Cardiac fibroblast (primary cell): ENCODE data around the gene MEG3.
"Not testable (repeated sequence)": the region's sequence is repeated elsewhere in the genome, so short reads cannot be mapped to it uniquely, and the experiment has no call there.

Source experiments
- DNase-seq, 2 donors: peaks; one replicate each; pipeline versions ENCODE4 v3.0.0 to v3.0.0-alpha.2; 2010; ENCODE audit warnings: low read depth in 2 of 2
- H3K4me3 ChIP-seq, 2 donors: replicated peaks in 1 of 2; 1 replicate in 1 of 2; 2 replicates in 1 of 2; pipeline ENCODE4 v1.5.1; 2011; ENCODE audit warnings: low read depth in 2 of 2, low read length in 2 of 2, mild to moderate bottlenecking in 2 of 2, moderate library complexity in 1 of 2
- CTCF ChIP-seq: IDR thresholded peaks from one replicate; pipeline ENCODE4 v1.5.1; 2011; ENCODE audit warnings: low read depth, mild to moderate bottlenecking, low read length, inconsistent platforms

Gene MEG3

GRCh38 chr14:100813291-100813690, 12.6 kb upstream of the MEG3 start:
- no peak for TF ChIP-seq CTCF
- H3K4me3 ChIP-seq, result no peak overlapping the region
- DNase-seq, result no peak

GRCh38 chr14:100815478-100816285, 10.2 kb upstream of the MEG3 start:
- peak; percentile 73 to 82 for DNase-seq
- TF ChIP-seq CTCF, result no peak
- no peak overlapping the region for H3K4me3 ChIP-seq

- no peak for TF ChIP-seq CTCF
- no peak overlapping the region for H3K4me3 ChIP-seq
- no peak for DNase-seq
Observed at GRCh38 chr14:100816286-100816949, 9.5 kb upstream of the MEG3 start.

- no peak for TF ChIP-seq CTCF
- no peak for DNase-seq
- H3K4me3 ChIP-seq, result no peak overlapping the region
Observed at GRCh38 chr14:100816950-100817901, 8.7 kb upstream of the MEG3 start.

- no peak for TF ChIP-seq CTCF
- H3K4me3 ChIP-seq, result no peak overlapping the region
- no peak for DNase-seq
Observed at GRCh38 chr14:100818221-100818699, 7.7 kb upstream of the MEG3 start.

GRCh38 chr14:100818923-100819322, 7.0 kb upstream of the MEG3 start:
- not testable (repeated sequence) for DNase-seq, H3K4me3 ChIP-seq
